Measurements from ENCODE around the gene FGF5.
"Not testable (repeated sequence)": the region's sequence is repeated elsewhere in the genome, so short reads cannot be mapped to it uniquely, and the experiment has no call there.

The FGF5 gene

DNA sequence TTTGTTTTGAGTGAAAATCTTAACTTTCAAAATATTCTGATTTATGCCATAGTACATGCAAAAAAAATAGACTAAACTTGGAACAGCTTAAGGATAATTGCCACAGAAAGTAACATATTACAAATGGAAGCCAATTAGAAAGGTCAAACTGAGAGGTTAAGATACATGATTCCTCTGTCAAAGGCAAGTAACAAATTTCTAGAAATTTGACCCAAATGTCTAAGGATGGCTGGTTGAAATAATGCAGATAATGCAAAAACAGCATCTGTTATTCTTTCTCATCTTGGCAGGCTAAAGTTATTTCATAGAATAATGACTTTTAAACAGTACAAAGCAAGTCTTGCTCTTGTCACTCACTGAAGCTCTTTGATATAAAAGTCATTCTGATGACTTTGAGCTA, 10.5 kb downstream of the FGF5 start:
- Histone ChIP-seq H3K4me2 (ENCODE audit: low read length) (no peak overlapping the region), H2BK12ac (ENCODE audit: low read length) (no peak overlapping the region), H3K36me3 (ENCODE audit: control insufficient read depth in 1 of 2, insufficient read depth in 2 of 2, low read length in 2 of 2) (no peaks in the 10 kb centered on the region), H4K12ac (ENCODE audit: low read depth, low read length) (no peak overlapping the region), H3K14ac (ENCODE audit: low read length) (no peak overlapping the region), H2AK5ac (ENCODE audit: low read length) (no peak overlapping the region), H4K91ac (ENCODE audit: low read depth, low read length) (no peak overlapping the region), H3K9me3 (ENCODE audit: insufficient read depth, low read depth, low read length) (no peaks in the 10 kb centered on the region), H3K23ac (ENCODE audit: low read length) (no peak overlapping the region), H3K4ac (ENCODE audit: low read depth, low read length) (no peak overlapping the region), H2AFZ (ENCODE audit: insufficient read depth, low read length, poor library complexity) (no peak overlapping the region), H3K27me3 (ENCODE audit: insufficient read depth, low read length) (no peaks in the 10 kb centered on the region), H3K4me3 (ENCODE audit: low read depth, low read length) (no peak overlapping the region), H2BK5ac (ENCODE audit: low read depth, low read length, poor library complexity) (no peak overlapping the region), H3K18ac (ENCODE audit: low read length) (no peak overlapping the region), H3K9ac (ENCODE audit: low read length) (no peak overlapping the region), H3K79me1 (ENCODE audit: low read length) (no peaks in the 10 kb centered on the region), H4K8ac (ENCODE audit: low read depth, low read length) (no peak overlapping the region), H2BK120ac (ENCODE audit: insufficient read depth, low read length, poor library complexity) (no peak overlapping the region), H3K79me2 (ENCODE audit: control insufficient read depth, insufficient read depth, low read length, poor library complexity) (no peaks in the 10 kb centered on the region), H3K27ac (ENCODE audit: low read depth, low read length) (no peak overlapping the region), H3K4me1 (ENCODE audit: control insufficient read depth in 1 of 2, insufficient read depth in 2 of 2, low read length in 2 of 2) (peaks cover 0 to 3% of the 10 kb centered on the region in 2 experiments)
- DNase-seq = no peak

DNA sequence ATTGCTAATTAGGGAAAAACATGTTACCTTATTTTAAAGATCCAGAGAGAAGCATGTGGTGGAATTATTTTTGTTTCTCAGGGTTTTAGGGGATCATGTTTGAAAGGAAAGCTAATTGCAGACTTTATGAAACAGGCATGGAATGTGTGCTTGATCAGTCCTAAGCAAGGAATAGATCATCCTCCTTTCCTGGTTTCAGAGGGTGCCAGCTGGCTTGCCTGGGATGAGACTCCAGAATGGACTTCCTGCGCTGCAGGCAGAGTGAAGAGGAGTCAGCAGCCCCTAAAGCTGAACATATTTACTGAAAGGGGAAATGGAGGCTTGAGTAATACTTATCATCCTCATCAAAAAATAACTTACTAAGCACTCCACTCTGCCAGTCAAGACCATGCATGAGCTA, 13.3 kb downstream of the FGF5 start:
- Histone ChIP-seq H3K79me2 (ENCODE audit: control insufficient read depth, insufficient read depth, low read length, poor library complexity) (no peaks in the 10 kb centered on the region), H3K4ac (ENCODE audit: low read depth, low read length) (no peak overlapping the region), H3K9me3 (ENCODE audit: insufficient read depth, low read depth, low read length) (no peaks in the 10 kb centered on the region), H4K12ac (ENCODE audit: low read depth, low read length) (no peak overlapping the region), H2BK120ac (ENCODE audit: insufficient read depth, low read length, poor library complexity) (no peak overlapping the region), H3K18ac (ENCODE audit: low read length) (no peak overlapping the region), H3K27ac (ENCODE audit: low read depth, low read length) (no peak overlapping the region), H2AK5ac (ENCODE audit: low read length) (no peak overlapping the region), H3K9ac (ENCODE audit: low read length) (no peak overlapping the region), H2BK12ac (ENCODE audit: low read length) (no peak overlapping the region), H3K23ac (ENCODE audit: low read length) (no peak overlapping the region), H2BK5ac (ENCODE audit: low read depth, low read length, poor library complexity) (no peak overlapping the region), H3K36me3 (ENCODE audit: control insufficient read depth in 1 of 2, insufficient read depth in 2 of 2, low read length in 2 of 2) (no peaks in the 10 kb centered on the region), H3K79me1 (ENCODE audit: low read length) (no peaks in the 10 kb centered on the region), H4K91ac (ENCODE audit: low read depth, low read length) (no peak overlapping the region), H3K4me2 (ENCODE audit: low read length) (no peak overlapping the region), H3K4me1 (ENCODE audit: control insufficient read depth in 1 of 2, insufficient read depth in 2 of 2, low read length in 2 of 2) (peaks cover 0 to 3% of the 10 kb centered on the region in 2 experiments), H4K8ac (ENCODE audit: low read depth, low read length) (no peak overlapping the region), H3K14ac (ENCODE audit: low read length) (no peak overlapping the region), H3K4me3 (ENCODE audit: low read depth, low read length) (no peak overlapping the region), H2AFZ (ENCODE audit: insufficient read depth, low read length, poor library complexity) (no peak overlapping the region), H3K27me3 (ENCODE audit: insufficient read depth, low read length) (no peaks in the 10 kb centered on the region)
- no CpG with 5 or more reads among the region's 1 CpG for WGBS (ENCODE audit: extremely low coverage, insufficient coverage, insufficient read length)
- no peak for DNase-seq

DNA sequence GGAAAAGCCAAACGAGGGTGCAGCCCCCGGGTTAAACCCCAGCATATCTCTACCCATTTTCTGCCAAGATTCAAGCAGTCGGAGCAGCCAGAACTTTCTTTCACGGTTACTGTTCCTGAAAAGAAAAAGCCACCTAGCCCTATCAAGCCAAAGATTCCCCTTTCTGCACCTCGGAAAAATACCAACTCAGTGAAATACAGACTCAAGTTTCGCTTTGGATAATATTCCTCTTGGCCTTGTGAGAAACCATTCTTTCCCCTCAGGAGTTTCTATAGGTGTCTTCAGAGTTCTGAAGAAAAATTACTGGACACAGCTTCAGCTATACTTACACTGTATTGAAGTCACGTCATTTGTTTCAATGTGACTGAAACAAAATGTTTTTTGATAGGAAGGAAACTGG, 20.0 kb downstream of the FGF5 start:
- no peak overlapping the region for H4K91ac ChIP-seq (ENCODE audit: low read depth, low read length)
- H3K4me3 ChIP-seq (ENCODE audit: low read depth, low read length) = no peak overlapping the region
- H3K23ac ChIP-seq (ENCODE audit: low read length) = no peak overlapping the region
- no peak overlapping the region for H2AFZ ChIP-seq (ENCODE audit: insufficient read depth, low read length, poor library complexity)
- H2AK5ac ChIP-seq (ENCODE audit: low read length) = no peak overlapping the region
- H2BK5ac ChIP-seq (ENCODE audit: low read depth, low read length, poor library complexity) = no peak overlapping the region
- no peak overlapping the region for H3K14ac ChIP-seq (ENCODE audit: low read length)
- H3K9ac ChIP-seq (ENCODE audit: low read length) = no peak overlapping the region
- no peak overlapping the region for H4K8ac ChIP-seq (ENCODE audit: low read depth, low read length)
- WGBS (ENCODE audit: extremely low coverage, insufficient coverage, insufficient read length) = no CpG with 5 or more reads among the region's 7 CpGs
- DNase-seq = no peak
- H3K4ac ChIP-seq (ENCODE audit: low read depth, low read length) = no peak overlapping the region
- H4K12ac ChIP-seq (ENCODE audit: low read depth, low read length) = no peak overlapping the region
- no peak overlapping the region for H3K18ac ChIP-seq (ENCODE audit: low read length)
- H3K27ac ChIP-seq (ENCODE audit: low read depth, low read length) = no peak overlapping the region
- H3K4me1 ChIP-seq (ENCODE audit: control insufficient read depth in 1 of 2, insufficient read depth in 2 of 2, low read length in 2 of 2) = no peaks in the 10 kb centered on the region
- no peak overlapping the region for H2BK120ac ChIP-seq (ENCODE audit: insufficient read depth, low read length, poor library complexity)
- H3K79me2 ChIP-seq (ENCODE audit: control insufficient read depth, insufficient read depth, low read length, poor library complexity) = no peaks in the 10 kb centered on the region
- no peaks in the 10 kb centered on the region for H3K79me1 ChIP-seq (ENCODE audit: low read length)
- no peak overlapping the region for H3K4me2 ChIP-seq (ENCODE audit: low read length)
- no peaks in the 10 kb centered on the region for H3K36me3 ChIP-seq (ENCODE audit: control insufficient read depth in 1 of 2, insufficient read depth in 2 of 2, low read length in 2 of 2)
- H3K27me3 ChIP-seq (ENCODE audit: insufficient read depth, low read length) = no peaks in the 10 kb centered on the region
- H3K9me3 ChIP-seq (ENCODE audit: insufficient read depth, low read depth, low read length) = no peaks in the 10 kb centered on the region
- no peak overlapping the region for H2BK12ac ChIP-seq (ENCODE audit: low read length)

DNA sequence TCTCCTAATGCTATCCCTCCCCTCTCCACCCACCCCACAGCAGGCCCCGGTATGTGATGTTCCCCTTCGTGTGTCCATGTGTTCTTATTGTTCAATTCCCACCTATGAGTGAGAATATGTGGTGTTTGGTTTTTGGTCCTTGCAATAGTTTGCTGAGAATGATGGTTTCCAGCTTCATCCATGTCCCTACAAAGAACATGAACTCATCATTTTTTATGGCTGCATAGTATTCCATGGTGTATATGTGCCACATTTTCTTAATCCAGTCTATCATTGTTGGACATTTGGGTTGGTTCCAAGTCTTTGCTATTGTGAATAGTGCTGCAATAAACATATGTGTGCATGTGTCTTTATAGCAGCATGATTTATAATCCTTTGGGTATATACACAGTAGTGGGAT, 24.2 kb downstream of the FGF5 start:
- H3K14ac ChIP-seq (ENCODE audit: low read length); H3K18ac ChIP-seq (ENCODE audit: low read length); H2BK12ac ChIP-seq (ENCODE audit: low read length); DNase-seq; H4K12ac ChIP-seq (ENCODE audit: low read depth, low read length); H3K79me2 ChIP-seq (ENCODE audit: control insufficient read depth, insufficient read depth, low read length, poor library complexity); H3K4me1 ChIP-seq (ENCODE audit: control insufficient read depth in 1 of 2, insufficient read depth in 2 of 2, low read length in 2 of 2); H3K9ac ChIP-seq (ENCODE audit: low read length); H3K9me3 ChIP-seq (ENCODE audit: insufficient read depth, low read depth, low read length); H3K36me3 ChIP-seq (ENCODE audit: control insufficient read depth in 1 of 2, insufficient read depth in 2 of 2, low read length in 2 of 2); H4K91ac ChIP-seq (ENCODE audit: low read depth, low read length); H2BK120ac ChIP-seq (ENCODE audit: insufficient read depth, low read length, poor library complexity); H4K8ac ChIP-seq (ENCODE audit: low read depth, low read length); H3K4me3 ChIP-seq (ENCODE audit: low read depth, low read length); H3K4me2 ChIP-seq (ENCODE audit: low read length); H3K79me1 ChIP-seq (ENCODE audit: low read length); H3K23ac ChIP-seq (ENCODE audit: low read length); H3K27me3 ChIP-seq (ENCODE audit: insufficient read depth, low read length); H3K27ac ChIP-seq (ENCODE audit: low read depth, low read length); H3K4ac ChIP-seq (ENCODE audit: low read depth, low read length); H2BK5ac ChIP-seq (ENCODE audit: low read depth, low read length, poor library complexity); H2AFZ ChIP-seq (ENCODE audit: insufficient read depth, low read length, poor library complexity); H2AK5ac ChIP-seq (ENCODE audit: low read length): not testable (repeated sequence)
- WGBS (ENCODE audit: extremely low coverage, insufficient coverage, insufficient read length) = no CpG with 5 or more reads among the region's 2 CpGs

DNA sequence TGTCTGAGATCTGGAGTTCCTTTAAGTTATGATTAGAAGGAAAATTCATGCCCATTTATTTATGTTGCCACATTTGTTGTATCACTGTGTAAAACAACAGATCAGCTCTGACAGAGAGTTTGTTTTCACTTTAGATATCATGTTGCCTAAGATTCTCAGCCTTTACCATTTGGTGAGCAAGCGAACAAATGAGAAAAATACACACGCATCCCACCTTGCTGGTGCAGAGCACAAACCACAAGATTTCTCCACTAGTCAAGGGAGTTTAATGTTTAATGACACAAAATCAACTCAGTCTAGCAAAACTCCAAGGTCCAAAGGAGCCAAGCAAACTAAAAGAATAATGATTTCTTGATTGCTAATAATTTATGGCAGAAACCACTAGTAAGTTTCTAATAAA, 27.7 kb downstream of the FGF5 start:
- Histone ChIP-seq H3K27ac (ENCODE audit: low read depth, low read length) (no peak overlapping the region), H3K23ac (ENCODE audit: low read length) (no peak overlapping the region), H3K18ac (ENCODE audit: low read length) (no peak overlapping the region), H3K4me3 (ENCODE audit: low read depth, low read length) (no peak overlapping the region), H3K79me2 (ENCODE audit: control insufficient read depth, insufficient read depth, low read length, poor library complexity) (no peaks in the 10 kb centered on the region), H3K79me1 (ENCODE audit: low read length) (no peaks in the 10 kb centered on the region), H3K4me2 (ENCODE audit: low read length) (no peak overlapping the region), H3K4ac (ENCODE audit: low read depth, low read length) (no peak overlapping the region), H4K12ac (ENCODE audit: low read depth, low read length) (no peak overlapping the region), H4K91ac (ENCODE audit: low read depth, low read length) (no peak overlapping the region), H3K9me3 (ENCODE audit: insufficient read depth, low read depth, low read length) (no peaks in the 10 kb centered on the region), H2BK5ac (ENCODE audit: low read depth, low read length, poor library complexity) (no peak overlapping the region), H3K4me1 (ENCODE audit: control insufficient read depth in 1 of 2, insufficient read depth in 2 of 2, low read length in 2 of 2) (no peaks in the 10 kb centered on the region), H2BK120ac (ENCODE audit: insufficient read depth, low read length, poor library complexity) (no peak overlapping the region), H4K8ac (ENCODE audit: low read depth, low read length) (no peak overlapping the region), H3K9ac (ENCODE audit: low read length) (no peak overlapping the region), H3K36me3 (ENCODE audit: control insufficient read depth in 1 of 2, insufficient read depth in 2 of 2, low read length in 2 of 2) (no peaks in the 10 kb centered on the region), H3K27me3 (ENCODE audit: insufficient read depth, low read length) (no peaks in the 10 kb centered on the region), H2BK12ac (ENCODE audit: low read length) (no peak overlapping the region), H2AK5ac (ENCODE audit: low read length) (no peak overlapping the region), H3K14ac (ENCODE audit: low read length) (no peak overlapping the region), H2AFZ (ENCODE audit: insufficient read depth, low read length, poor library complexity) (no peak overlapping the region)
- no peak for DNase-seq
- WGBS (ENCODE audit: extremely low coverage, insufficient coverage, insufficient read length) = no CpG with 5 or more reads among the region's 2 CpGs

All from trophoblast cell (in vitro differentiated cells and primary cell).